A673 (cell line): ENCODE results near the gene BPI.

ENCODE experiments used
- CTCF ChIP-seq: fragments of 300-800, 200-600 bp; sonication (generic); conservative IDR thresholded peaks from 2 replicates; pipeline ENCODE4 v1.5.1; 2017; ENCODE audit warnings: low read depth, mild to moderate bottlenecking, antibody characterized with exemption, low read length, moderate library complexity, mixed read lengths
- EZH2 ChIP-seq: fragments of 200-600 bp; sonication (generic); IDR thresholded peaks from 2 replicates; pipeline ENCODE4 v1.6.1; 2017; ENCODE audit warnings: borderline replicate concordance, low read depth, mild to moderate bottlenecking, mixed read lengths, antibody characterized with exemption, low read length; ENCODE audit not compliant: poor library complexity, severe bottlenecking

- TF ChIP-seq CTCF (no peak), EZH2 (no peak)
Measured at GRCh38 chr20:38271608-38272120, 32.3 kb upstream of the BPI start.
